Measurements from ENCODE around the gene VSIG4. TPM values are rescaled to one million over a fixed set of nuclear protein-coding genes. Genes with fewer than 3 reads are reported as not detected.
A peak's percentile ranks its signal among the peaks of the same experiment; 100 is the strongest.

VSIG4 gene
- total and polyA plus RNA-seq, 10 of the 15 experiments (the other 5 are each of a cell fraction or from before 2014, with no cell fraction given) = 0.05 to 0.36 TPM; not detected in 8

DNA sequence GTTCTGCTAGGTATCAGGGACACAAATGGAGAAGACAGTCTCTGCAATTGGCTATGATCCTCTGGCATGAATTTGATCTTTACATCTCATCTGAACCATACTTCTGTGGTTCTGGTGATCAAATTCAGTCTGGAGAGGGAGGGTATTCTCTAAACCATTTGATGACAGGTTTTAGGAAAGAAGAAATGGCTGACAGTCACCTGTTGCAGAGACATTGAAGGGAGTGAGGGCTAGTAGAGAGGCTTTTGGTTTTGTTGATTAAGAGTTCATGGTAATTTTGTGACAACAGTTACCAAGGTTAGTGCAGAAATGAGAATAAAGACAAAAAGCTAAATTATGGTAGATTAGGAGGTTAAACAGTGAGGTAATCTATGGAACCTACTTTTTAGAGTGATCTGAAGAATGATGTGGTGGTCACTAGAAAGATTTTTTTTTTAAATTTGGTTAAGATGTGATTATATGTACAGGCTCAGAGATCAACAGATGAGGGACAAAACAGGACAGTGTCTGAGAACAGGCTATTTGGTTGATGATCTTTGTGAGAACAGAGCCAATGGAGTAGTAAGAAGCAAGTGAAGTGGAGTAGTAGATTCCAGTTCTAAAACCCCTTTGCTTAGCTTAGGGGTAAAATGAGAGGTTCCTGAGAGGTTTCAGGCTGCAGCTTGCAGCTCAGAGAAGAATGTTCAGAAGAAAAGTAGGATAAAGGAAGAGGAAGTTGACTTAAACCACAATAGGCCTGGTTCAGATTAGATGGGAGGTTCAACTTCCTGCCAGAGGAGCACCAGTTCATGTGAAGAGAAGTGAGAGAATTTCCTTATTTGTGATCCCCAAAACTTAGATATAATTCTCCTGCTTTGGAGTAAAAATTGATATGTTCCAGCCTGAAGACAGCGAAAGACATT is 34.7 kb downstream of the VSIG4 start:
- Histone ChIP-seq H3K4me2 (ENCODE audit: control insufficient read depth, insufficient read depth) (no peak overlapping the region), H3K4me3 (no peak overlapping the region), H3K27ac (ENCODE audit: control insufficient read depth, insufficient read depth) (no peak overlapping the region), H3K27me3 (replicated peaks in 1 of 2; ENCODE audit: control insufficient read depth in 2 of 2, insufficient read depth in 2 of 2, low read length in 1 of 2) (no peaks in the 10 kb centered on the region), H3K79me2 (ENCODE audit: control insufficient read depth, insufficient read depth, low read length) (no peaks in the 10 kb centered on the region), H3K9ac (ENCODE audit: control insufficient read depth, insufficient read depth, low read length) (no peak overlapping the region), H3K4me1 (ENCODE audit: control insufficient read depth, insufficient read depth, low read length) (peaks cover 11% of the 10 kb centered on the region), H4K20me1 (ENCODE audit: control insufficient read depth, insufficient read depth) (no peaks in the 10 kb centered on the region), H3K36me3 (ENCODE audit: control insufficient read depth in 2 of 2, insufficient read depth in 2 of 2, low read length in 1 of 2) (no peaks in the 10 kb centered on the region), H2AFZ (ENCODE audit: control insufficient read depth, low read depth, low read length) (no peak overlapping the region), H3K9me3 (replicated peaks; ENCODE audit: control insufficient read depth, insufficient read depth, low read length) (no peaks in the 10 kb centered on the region; the same call in none of the 3 replicates)
- in situ Hi-C loops (cut with MboI) = loop anchor here (10.0 to 25.0 kb wide), 2 partner anchors 400 to 1793 kb away; partner anchors contain the start of gene AMER1
- ChIA-PET SMC1A (ENCODE audit: uncharacterized antibody, unreplicated experiment) (interaction anchor here (0.7 to 2.1 kb wide), 3 partner anchors 12 to 39 kb away, joined by 4 to 10 read pairs (median 5); no protein-coding TSS in a partner anchor), POLR2A (interaction anchor here (1.2 kb wide), 1 partner anchor 12 kb away, joined by 6 read pairs; no protein-coding TSS in a partner anchor), CTCF (interaction anchor here (0.6 to 1.4 kb wide), 4 partner anchors 13 to 302 kb away, joined by 3 to 4 read pairs (median 3); no protein-coding TSS in a partner anchor), RAD21 (ENCODE audit: unreplicated experiment) (interaction anchor here (1.0 to 1.4 kb wide), 2 partner anchors 9 to 11 kb away, joined by 3 read pairs; no protein-coding TSS in a partner anchor)
- intact Hi-C loops (cut with micrococcal nuclease; ENCODE audit: unreplicated experiment) = no loop called here
- ATAC-seq = no peak
- no peak for DNase-seq (ENCODE audit: low read depth, low spot score)
- FAIRE-seq = peak; percentile 52
- 90% methylated on average over 1 of the region's 1 CpG for whole genome bisulfite sequencing (ENCODE audit: insufficient coverage, insufficient replicate concordance, low lambda C conversion rate, missing lambda C conversion rate)
- BruUV-seq (replicated peaks) = no TSS peak
- TF ChIP-seq ZBED1 (IDR thresholded peaks at IDR 0.05; ENCODE audit: borderline replicate concordance) (no peak), RBBP5 (conservative IDR thresholded peaks at IDR 0.05) (no peak), DPF2 (IDR thresholded peaks at IDR 0.05) (no peak), ETV6 (conservative IDR thresholded peaks at IDR 0.05 in 1 of 2, IDR thresholded peaks at IDR 0.05 in 1 of 2; ENCODE audit: borderline replicate concordance in 1 of 2, low read depth in 1 of 2) (peak in 1 of 2 experiments; percentile 44; a peak in 1 of 4 replicates), SIN3A (IDR thresholded peaks at IDR 0.05; ENCODE audit: low read depth, low read length) (no peak), RB1 (IDR thresholded peaks at IDR 0.05; ENCODE audit: borderline replicate concordance) (no peak), SMC3 (IDR thresholded peaks at IDR 0.05; ENCODE audit: borderline replicate concordance, low read length) (no peak), STAT3 (IDR thresholded peaks at IDR 0.05; ENCODE audit: low read depth, low read length) (no peak), KAT2A (conservative IDR thresholded peaks at IDR 0.05; ENCODE audit: control insufficient read depth, low read depth, low read length) (no peak), GABPA (IDR thresholded peaks at IDR 0.05; ENCODE audit: low read depth) (0 out of 2 replicates have a peak, but pooled peaks have one; percentile 17), EED (IDR thresholded peaks at IDR 0.05; ENCODE audit: low read depth) (0 out of 2 replicates have a peak, but pooled peaks have one; percentile 27), RUNX3 (IDR thresholded peaks at IDR 0.05; ENCODE audit: low read length) (peak; percentile 56; the same call in 1 of the 2 replicates), HDAC6 (IDR thresholded peaks at IDR 0.05; ENCODE audit: unreplicated experiment) (no peak)
- TF ChIP-seq, protein P1, sequence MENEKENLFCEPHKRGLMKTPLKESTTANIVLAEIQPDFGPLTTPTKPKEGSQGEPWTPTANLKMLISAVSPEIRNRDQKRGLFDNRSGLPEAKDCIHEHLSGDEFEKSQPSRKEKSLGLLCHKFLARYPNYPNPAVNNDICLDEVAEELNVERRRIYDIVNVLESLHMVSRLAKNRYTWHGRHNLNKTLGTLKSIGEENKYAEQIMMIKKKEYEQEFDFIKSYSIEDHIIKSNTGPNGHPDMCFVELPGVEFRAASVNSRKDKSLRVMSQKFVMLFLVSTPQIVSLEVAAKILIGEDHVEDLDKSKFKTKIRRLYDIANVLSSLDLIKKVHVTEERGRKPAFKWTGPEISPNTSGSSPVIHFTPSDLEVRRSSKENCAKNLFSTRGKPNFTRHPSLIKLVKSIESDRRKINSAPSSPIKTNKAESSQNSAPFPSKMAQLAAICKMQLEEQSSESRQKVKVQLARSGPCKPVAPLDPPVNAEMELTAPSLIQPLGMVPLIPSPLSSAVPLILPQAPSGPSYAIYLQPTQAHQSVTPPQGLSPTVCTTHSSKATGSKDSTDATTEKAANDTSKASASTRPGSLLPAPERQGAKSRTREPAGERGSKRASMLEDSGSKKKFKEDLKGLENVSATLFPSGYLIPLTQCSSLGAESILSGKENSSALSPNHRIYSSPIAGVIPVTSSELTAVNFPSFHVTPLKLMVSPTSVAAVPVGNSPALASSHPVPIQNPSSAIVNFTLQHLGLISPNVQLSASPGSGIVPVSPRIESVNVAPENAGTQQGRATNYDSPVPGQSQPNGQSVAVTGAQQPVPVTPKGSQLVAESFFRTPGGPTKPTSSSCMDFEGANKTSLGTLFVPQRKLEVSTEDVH (IDR thresholded peaks at IDR 0.05; ENCODE audit: low read depth, partially characterized antibody) = no peak
- TF ChIP-seq, protein P2, sequence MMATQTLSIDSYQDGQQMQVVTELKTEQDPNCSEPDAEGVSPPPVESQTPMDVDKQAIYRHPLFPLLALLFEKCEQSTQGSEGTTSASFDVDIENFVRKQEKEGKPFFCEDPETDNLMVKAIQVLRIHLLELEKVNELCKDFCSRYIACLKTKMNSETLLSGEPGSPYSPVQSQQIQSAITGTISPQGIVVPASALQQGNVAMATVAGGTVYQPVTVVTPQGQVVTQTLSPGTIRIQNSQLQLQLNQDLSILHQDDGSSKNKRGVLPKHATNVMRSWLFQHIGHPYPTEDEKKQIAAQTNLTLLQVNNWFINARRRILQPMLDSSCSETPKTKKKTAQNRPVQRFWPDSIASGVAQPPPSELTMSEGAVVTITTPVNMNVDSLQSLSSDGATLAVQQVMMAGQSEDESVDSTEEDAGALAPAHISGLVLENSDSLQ (IDR thresholded peaks at IDR 0.05) = no peak
- TF ChIP-seq, protein P3, sequence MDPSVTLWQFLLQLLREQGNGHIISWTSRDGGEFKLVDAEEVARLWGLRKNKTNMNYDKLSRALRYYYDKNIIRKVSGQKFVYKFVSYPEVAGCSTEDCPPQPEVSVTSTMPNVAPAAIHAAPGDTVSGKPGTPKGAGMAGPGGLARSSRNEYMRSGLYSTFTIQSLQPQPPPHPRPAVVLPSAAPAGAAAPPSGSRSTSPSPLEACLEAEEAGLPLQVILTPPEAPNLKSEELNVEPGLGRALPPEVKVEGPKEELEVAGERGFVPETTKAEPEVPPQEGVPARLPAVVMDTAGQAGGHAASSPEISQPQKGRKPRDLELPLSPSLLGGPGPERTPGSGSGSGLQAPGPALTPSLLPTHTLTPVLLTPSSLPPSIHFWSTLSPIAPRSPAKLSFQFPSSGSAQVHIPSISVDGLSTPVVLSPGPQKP (IDR thresholded peaks at IDR 0.05; ENCODE audit: low read depth, low read length) = no peak

All from GM12878 (cell line).